Measurements from ENCODE around the gene UNC93B1.

Gene UNC93B1

GRCh38 chr11:68020575-68020974 is 16.7 kb upstream of the UNC93B1 start:
- no peak for DNase-seq

- DNase-seq = no peak
Measured at GRCh38 chr11:68019486-68019885, 15.6 kb upstream of the UNC93B1 start.

- DNase-seq = no peak
Measured at GRCh38 chr11:68018730-68019190, 14.9 kb upstream of the UNC93B1 start.

- no peak for DNase-seq
Measured at GRCh38 chr11:68017980-68018729, 14.3 kb upstream of the UNC93B1 start.

- DNase-seq = no peak
Measured at GRCh38 chr11:68016904-68017817, 13.3 kb upstream of the UNC93B1 start.

GRCh38 chr11:68016161-68016903 is 12.4 kb upstream of the UNC93B1 start:
- no peak for DNase-seq

GRCh38 chr11:68015467-68015866 is 11.6 kb upstream of the UNC93B1 start:
- DNase-seq = no peak

- no peak for DNase-seq
Measured at GRCh38 chr11:68014947-68015447, 11.1 kb upstream of the UNC93B1 start.

GRCh38 chr11:68014157-68014946 is 10.5 kb upstream of the UNC93B1 start:
- no peak for DNase-seq

GRCh38 chr11:68013611-68014156 is 9.8 kb upstream of the UNC93B1 start:
- no peak for DNase-seq

GRCh38 chr11:68012843-68013610 is 9.1 kb upstream of the UNC93B1 start:
- DNase-seq = no peak

GRCh38 chr11:68012044-68012842 is 8.3 kb upstream of the UNC93B1 start:
- no peak for DNase-seq

- no peak for DNase-seq
Measured at GRCh38 chr11:68011051-68011943, 7.4 kb upstream of the UNC93B1 start.

GRCh38 chr11:68010090-68011041 is 6.5 kb upstream of the UNC93B1 start, which contains the start of gene ALDH3B1:
Gene ALDH3B1, plus strand, starts transcription at chr11:68010327. Its CDS starts 4,971 bp downstream, at chr11:68015298.
- DNase-seq = no peak

- no peak for DNase-seq
Measured at GRCh38 chr11:68009391-68010089, 5.6 kb upstream of the UNC93B1 start.

- no peak for DNase-seq
Measured at GRCh38 chr11:68008381-68009337, 4.8 kb upstream of the UNC93B1 start.

All from stimulated activated CD8-positive, alpha-beta memory T cell treated with anti-CD3 and anti-CD28 coated beads, Interleukin-4, amount 100 ng/mL, for 48 hours (primary cell).